GM19240 (cell line): Measurements from ENCODE around the gene TMEM243.
"Not testable (repeated sequence)": the region's sequence is repeated elsewhere in the genome, so short reads cannot be mapped to it uniquely, and the experiment has no call there.

Experiments used
- DNase-seq: peaks from one replicate; pipeline ENCODE4 v3.0.0; 2011; ENCODE audit warnings: low spot score; ENCODE audit not compliant: insufficient read length

Gene TMEM243

DNA sequence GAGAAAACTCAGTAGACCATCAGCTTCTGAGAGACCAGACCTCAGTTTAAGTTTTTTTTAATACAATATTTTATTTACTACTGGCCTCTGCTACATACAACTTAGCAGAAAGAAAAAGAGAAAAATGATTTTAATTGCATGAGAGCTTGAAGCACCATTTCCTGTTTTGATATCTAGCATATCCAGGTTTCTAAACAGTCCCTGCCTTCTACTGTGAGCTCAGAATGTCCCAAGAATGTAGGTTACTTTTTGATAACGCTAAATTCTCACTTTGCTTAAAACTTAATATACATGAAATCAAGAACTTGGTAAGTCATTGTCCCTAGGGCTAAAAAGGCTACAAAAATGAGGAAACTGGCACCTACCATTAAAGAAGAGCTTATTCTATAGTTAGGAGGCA is 7.0 kb downstream of the TMEM243 start:
- no peak for DNase-seq

DNA sequence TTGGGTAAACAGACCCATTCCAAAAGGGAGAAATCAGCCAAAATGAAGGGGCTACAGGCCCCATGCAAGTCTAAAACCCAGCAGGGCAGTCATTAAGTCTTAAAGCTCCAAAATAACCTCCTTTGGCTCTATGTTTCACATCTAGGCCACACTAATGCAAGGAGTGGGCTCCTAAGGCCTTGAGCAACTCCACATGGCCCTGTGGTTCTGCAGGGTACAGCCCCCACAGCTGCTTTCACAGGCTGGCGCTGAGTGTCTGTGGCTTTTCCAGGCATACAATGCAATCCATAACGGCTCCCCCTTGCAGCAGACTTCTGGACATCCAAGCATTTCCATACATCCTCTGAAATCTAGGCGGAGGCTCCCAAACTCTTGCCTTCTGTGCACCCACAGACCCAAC is 9.0 kb downstream of the TMEM243 start:
- no peak for DNase-seq

DNA sequence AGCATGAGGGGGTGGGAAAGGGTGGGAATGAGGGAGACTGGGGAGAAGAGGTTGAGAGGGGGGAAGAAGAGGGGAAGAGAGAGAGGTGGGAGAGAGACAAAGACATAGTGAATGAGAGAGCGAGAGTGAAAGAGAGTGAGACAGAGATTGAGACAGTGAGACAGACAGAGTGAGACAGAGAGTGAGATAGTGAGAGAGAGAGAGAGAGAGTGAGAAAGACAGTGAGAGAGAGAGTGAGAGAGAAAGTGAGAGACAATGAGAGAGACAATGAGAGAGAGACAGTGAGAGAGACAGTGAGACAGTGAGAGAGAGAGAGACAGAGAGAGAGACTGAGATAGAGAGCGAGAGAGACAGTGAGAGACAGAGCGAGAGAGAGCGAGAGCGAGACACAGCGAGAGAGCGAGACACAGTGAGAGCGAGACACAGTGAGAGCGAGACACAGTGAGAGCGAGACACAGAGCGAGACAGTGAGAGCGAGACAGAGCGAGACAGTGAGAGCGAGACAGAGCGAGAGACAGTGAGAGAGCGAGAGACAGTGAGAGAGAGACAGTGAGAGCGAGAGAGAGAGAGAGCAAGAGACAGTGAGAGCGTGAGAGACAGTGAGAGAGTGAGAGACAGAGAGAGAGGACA is 10.1 kb downstream of the TMEM243 start:
- DNase-seq: no peak

DNA sequence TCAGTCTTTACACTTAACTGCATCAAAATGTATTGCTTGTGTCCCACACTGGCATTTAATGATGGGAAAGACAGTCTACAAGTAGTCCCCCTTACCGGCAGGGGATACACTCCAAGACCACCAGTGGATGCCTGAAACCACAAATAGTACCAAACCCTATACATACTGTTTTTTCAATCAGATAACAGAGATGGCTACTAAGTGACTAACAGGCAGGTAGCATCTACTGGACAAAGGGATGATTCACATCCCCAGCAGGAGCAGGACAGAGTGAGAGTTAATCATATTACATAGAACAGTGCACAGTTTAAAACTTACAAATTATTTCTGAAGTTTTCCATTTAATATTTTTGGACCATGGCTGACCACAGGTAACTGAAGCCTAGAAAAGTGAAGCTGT is 13.2 kb downstream of the TMEM243 start:
- no peak for DNase-seq

DNA sequence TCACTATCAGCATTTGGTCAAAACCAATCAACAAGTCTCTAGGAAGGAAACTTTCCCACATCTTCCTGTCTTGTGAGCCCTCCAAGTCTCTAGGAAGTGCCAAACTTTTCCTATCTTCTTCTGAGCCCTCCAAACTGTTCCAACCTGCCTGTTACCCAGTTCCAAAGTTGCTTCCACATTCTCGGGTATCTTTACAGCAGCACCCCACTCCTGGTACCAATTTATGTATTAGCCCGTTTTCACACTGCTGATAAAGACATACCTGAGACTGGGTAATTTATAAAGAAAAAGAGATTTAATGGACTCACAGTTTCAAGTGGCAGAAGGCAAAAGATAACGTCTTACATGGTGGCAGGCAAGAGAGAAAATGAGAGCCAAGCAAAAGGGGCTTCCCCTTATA is 13.8 kb downstream of the TMEM243 start:
- not testable (repeated sequence) for DNase-seq

DNA sequence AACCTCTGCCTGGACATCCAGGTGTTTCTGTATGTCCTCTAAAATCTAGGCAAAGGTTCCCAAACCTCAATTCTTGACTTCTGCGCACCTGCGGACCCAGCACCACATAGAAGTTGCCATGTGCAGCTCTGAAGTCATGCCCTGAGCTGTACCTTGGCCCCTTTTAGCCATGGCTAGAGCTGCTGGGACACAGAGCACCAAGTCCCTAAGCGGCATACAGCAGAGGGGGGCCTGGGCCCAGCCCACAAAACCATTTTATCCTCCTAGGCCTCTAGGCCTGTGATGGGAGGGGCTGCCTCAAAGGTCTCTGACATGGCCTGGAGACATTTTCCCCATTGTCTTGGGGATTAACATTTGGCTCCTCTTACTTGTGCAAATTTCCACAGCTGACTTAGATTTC is 14.6 kb downstream of the TMEM243 start:
- no peak for DNase-seq

DNA sequence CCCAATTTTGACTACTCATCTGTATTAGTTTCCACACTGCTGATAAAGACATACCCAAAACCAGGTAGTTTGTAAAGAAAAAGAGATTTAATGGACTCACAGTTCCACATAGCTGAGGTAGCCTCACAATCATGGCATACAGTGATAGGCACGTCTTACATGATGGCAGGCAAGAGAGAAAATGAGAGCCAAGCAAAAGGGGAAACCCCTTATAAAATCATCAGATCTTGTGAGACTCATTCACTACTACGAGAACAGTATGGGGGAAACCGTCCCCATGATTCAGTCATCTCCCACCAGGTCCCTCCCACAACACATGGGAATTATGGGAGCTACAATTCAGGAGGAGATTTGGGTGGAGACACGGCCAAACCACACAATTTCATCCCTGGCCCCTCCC is 15.6 kb downstream of the TMEM243 start:
- DNase-seq: not testable (repeated sequence)

DNA sequence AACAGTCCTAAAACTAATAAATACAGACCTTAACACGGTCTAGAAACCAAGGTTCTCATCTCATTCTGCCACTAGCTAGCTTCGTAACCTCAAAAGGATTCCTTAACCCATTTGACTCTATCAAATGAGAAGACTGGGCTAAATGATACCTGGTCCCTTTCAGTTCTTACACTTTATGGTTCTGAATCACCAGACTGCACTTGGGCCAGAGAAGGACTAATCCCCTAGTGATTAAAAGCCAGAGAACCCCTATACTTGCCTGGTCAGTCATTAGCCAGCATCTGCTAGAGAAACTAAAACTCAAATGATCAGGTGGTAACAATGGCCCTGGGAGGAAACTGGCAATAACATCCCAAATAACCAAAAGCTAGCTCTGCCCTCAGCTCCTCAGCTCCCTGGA is 16.8 kb downstream of the TMEM243 start:
- DNase-seq: no peak

DNA sequence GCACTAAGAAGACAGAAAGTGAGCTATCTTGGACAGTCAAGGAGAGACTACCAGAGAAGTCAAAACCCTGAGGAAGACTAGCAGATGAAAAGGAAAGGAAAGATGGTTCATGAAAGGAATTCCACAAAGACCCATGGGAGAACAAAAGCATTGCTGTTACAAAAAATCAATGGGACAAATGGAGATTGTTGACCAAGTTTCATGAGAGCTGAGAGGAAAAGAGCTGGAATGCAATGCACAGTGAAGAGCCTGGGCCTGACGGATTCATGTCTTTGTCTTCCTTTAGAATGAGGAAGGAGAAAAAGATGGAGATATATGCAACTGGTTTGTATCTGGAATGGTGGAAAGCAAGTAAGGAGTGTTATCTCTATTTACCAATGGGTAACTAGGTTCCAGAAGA is 17.3 kb downstream of the TMEM243 start:
- DNase-seq: no peak

DNA sequence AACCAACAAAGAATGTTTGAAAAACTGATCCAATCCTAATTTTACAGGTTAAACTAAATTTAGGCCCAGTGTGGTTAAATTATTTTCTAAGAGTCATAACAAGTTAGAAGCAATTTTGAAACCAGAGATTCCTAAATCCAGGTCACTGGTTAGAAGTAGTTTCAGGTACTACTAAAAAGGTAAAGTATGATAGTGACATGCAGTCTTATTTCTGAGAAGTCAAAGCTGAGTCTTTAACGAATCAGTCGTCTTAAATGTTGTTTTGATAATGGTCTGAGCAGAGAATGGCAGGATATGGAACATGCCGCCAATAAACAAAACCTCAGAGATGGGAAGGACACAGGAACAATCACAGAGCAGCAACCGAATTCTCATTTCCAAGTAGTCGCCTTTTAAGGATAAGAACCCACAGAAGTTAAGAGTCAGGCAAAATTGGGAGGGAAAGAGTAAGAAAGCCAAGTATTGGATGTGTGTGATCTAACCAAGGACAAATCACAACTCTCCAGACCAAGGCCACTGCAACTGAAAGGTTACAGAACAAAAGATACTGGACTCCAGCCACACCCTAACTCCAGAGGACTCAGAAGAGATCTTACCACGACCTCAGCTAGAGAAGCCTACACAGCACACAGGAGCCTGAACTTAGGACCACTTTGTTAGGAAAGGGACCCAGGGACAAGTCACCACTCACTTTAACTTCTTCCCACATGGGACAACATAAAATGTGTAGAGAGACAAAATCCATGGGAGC is 19.7 kb downstream of the TMEM243 start:
- no peak for DNase-seq

DNA sequence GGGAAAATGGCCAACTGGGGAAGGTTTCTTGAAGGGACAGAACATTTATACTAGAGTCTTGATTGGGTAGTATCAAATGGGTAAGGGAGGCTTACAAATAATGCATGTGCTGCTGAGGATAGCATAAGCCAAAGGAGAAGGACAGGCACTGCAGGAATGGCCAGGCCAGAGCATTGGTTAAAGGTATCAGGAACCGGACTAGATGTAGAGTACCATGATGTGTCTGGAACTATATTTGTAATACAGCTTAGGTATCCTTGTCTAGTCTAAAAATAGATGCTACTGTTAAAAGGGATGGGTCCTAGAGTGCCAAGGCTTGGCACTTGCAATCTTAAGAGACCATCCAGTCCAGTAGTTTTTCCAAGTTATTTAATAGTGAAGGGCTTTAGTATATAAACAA is 20.3 kb downstream of the TMEM243 start:
- no peak for DNase-seq

DNA sequence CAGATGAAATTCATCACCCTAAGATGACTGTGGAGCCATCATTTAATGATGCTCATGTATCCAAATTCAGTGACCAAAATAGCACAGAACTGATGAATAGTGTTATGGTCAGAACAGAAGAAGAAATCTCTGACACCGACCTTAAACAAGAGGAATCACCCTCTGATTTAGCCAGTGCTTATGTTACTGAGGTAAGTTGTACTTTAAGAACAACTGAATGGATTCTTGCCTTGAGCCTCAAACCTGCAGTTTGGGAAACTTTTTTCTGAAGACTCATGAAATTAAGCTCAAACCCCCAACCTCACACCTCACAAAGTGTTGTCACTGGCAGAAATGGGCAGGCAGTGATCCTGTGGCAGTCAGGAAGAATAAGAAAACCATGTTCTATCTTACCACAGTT is 25.6 kb downstream of the TMEM243 start:
- DNase-seq: no peak

DNA sequence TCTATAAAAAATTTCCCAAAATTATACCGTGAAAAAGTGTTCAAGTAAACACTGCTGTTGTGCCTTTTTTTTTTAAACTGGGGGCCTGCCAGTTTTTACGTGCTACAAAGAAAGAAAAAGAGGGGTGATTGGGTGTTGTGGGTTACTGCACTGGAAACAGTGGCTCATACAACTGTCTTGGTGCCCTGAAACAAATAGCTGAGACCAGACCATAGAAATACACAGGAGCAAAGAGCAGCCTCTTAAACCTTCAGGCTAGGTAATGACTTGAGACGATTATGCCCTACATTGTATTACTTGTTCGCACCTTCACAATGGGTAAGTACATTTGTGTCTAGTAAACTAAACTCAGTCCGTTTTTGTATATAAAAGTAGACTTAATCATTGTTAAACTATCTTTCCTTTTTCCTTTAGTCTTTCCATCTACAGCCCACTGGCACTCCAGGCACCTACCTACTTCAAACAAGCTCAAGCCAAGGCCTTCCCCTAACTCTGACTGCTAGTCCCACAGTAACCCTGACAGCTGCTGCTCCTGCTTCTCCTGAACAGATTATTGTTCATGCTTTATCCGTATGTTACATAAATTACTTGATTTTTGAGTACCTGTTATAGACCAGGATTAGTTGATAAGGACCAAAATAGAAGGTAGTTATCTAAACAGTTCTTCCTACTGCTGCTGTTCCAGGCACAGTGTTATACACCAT is 26.6 kb downstream of the TMEM243 start:
- DNase-seq: no peak

DNA sequence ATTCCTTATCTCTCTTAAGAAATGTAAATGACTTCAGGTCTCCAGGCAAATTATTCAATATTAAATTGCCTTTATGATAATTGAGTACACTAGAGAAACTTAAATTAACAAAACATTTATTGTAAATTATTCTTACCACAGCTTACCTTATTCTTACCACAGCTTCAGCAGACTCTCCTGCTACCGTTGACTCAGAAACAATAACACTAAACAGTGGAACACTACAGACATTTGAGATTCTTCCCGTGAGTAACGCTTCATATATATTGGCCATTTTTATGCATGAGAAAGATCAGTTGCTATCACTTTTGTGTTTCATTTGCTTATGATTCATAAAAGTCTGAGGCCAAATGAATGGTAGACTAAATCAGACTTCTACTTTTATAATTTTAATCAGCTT is 28.7 kb downstream of the TMEM243 start:
- no peak for DNase-seq

DNA sequence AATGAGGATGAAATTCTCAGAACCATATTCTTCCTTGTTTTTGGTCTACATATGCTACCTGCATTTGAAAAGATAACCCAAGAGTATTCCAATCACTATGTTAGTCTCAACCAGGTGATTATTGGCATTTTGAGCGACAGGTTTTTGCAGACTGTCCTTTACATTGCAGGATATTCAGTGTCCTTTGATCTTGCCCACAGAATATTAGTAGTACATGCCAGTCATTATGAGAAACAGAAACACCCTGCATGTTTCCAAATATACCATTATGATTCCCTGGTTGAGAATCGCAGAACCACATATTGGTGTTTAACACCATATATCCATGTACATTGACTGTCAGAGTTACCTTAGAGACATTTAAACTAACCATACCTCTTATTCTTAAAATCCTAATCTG is 30.6 kb downstream of the TMEM243 start:
- no peak for DNase-seq

DNA sequence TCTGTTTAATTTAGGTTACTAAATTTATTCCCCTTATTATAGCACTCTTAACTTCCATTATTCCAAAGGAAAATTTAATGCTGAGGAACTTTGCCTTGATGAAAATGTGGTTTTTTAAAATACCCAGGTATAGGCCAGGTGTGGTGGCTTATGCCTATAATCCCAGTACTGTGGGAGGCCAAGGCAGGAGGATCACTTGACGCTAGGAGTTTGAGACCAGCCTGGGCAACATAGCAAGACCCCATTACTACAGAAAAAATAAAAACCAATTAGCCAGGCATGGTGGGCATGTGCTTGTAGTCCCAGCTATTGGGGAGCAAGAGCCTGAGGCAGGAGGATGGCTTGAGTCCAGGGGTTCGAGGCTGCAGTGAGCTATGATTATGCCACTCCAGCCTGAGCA is 32.4 kb downstream of the TMEM243 start:
- no peak for DNase-seq

DNA sequence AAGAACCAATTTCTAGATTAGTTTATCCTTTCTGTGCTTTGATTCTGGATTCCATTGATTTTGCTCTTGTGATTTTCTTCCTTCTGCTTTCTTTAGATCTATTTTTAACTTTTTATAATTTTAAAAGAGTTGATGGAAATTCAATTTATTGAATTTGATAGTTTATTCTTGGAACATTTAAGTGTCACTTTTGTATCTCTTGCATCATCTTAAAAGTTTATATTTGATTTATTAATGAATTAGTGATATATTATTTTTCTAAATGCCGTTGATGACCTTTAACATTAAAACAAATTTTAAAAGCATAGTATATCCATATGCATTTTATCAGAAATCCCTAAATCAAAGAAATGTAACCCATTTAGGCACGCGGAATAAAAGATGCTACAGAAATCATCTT is 40.4 kb downstream of the TMEM243 start:
- no peak for DNase-seq

DNA sequence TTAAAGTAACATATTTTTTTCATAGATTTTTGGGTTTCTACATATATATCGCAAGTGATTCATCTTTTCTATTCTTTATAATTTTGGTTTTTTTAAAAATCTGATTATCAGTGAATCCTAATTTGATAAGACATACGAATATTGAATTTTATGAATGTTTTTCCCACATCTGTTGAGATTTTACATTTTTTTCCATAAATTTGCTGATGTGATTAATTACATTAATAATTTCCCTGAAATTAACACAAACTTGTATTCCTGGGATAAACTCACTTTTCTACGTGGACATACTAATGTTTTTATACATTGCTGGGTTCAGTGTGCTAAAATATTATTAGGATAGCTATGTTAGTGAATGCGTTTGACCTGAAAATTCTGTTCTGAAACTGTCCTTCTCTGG is 41.2 kb downstream of the TMEM243 start:
- no peak for DNase-seq

DNA sequence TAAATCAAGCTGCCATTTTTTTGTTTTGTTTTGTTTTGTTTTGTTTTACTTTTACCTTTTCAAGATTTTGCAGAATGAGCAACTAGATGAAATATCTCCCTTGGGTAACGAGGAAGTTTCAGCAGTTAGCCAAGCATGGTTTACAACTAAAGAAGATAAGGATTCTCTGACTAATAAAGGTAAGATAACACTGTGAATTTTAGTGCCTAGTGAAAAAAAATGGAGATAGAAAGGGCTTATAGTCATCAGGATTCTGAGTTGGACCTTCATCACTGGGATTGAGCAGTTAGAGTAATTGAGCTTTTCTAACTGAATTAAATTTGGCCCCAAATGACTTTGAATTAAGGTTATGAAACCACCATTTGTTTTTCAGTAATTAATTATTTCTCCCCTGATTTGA is 46.1 kb downstream of the TMEM243 start:
- DNase-seq: no peak

DNA sequence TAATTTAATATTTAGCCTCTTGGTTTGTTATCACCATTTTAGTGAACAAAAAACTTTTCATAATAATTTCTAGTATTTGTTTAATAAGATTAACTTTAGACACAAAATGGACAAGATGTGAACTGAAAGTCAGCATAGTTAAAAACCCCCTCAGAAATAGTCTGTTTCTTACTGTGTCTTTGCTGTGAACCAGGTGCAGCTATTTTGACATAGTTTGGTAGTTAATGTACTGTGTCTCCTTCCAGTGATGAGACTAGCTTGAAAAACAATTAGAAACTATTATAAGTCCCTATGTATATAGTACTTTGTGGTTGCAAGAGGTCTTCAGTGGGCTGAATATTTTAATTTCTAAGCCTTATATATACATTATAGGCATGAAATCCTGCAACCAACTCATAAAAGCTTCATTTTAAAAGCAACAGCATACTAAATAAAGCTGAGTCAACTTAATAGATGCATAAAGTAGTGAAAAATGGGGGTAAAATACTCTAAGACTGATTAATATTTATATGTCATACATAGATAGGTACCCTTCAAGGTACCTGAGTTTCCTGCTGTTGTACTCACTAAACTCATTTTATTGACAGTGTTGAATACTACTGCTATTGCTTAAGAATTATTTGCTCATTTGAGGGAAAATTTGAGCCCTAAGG is 48.1 kb downstream of the TMEM243 start:
- DNase-seq: no peak

DNA sequence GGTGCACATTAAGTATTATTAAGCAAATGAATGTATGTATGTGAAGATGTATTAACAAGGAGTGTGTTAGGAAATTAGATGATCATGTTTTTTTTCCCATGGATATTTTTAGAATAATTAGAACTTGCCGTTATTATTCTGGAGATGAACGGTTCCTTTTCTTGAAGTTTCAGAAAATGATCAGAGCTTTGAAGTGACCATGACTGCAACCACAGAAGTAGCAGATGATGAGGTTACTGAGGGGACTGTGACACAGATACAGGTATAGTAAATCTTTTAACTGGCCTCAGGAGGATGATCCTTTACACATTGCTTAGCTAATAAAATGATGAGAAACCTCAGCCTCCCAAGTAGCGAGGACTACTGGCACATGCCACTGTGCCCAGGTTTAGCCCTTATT is 48.7 kb downstream of the TMEM243 start:
- no peak for DNase-seq

DNA sequence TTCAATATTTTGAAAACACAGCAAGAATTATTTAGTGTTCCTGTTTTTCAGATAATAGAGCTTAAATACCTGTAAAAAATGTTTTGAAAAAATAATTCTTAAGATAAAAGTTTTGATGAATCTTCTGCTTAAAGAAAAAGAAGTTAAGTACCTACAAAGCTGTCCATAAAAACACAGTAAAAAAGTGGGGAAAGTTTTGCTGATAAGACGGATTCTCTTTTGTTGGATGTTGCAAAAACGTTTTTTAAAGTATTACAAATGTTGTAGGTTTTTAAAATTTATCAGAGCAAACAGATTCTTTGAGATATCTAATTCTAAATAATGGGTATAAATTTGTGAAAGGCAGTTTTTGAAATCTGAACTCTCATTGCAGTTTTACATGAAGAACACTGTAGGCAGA is 55.1 kb downstream of the TMEM243 start:
- DNase-seq: no peak
